NCI-H2196 treated with DMSO at 0.1 percent for 48 hours (cell line): Measurements from ENCODE around the gene OR2T6.
"Not testable (repeated sequence)": the region's sequence is repeated elsewhere in the genome, so short reads cannot be mapped to it uniquely, and the experiment has no call there.

ENCODE experiments used
- DNase-seq: peaks from one replicate; lab custom pipeline; 2025; ENCODE audit not compliant: unreplicated experiment; lab: John Stamatoyannopoulos, UW

OR2T6 gene

GRCh38 chr1:248432201-248432600 lies 56.7 kb downstream of the OR2T6 start:
- DNase-seq: not testable (repeated sequence)

- DNase-seq: not testable (repeated sequence)
Measured at GRCh38 chr1:248433811-248434415, 58.4 kb downstream of the OR2T6 start.

- DNase-seq: not testable (repeated sequence)
Measured at GRCh38 chr1:248434913-248435312, 59.4 kb downstream of the OR2T6 start.

- DNase-seq: not testable (repeated sequence)
Measured at GRCh38 chr1:248436303-248436702, 60.8 kb downstream of the OR2T6 start.

GRCh38 chr1:248438668-248439067 lies 63.1 kb downstream of the OR2T6 start:
- DNase-seq: not testable (repeated sequence)

GRCh38 chr1:248439283-248439682 lies 63.7 kb downstream of the OR2T6 start:
- DNase-seq: not testable (repeated sequence)
